Measurements from ENCODE around the gene HK2.
"Not testable (repeated sequence)": the region's sequence is repeated elsewhere in the genome, so short reads cannot be mapped to it uniquely, and the experiment has no call there.

The HK2 gene

GRCh38 chr2:74851191-74851566 is 17.3 kb downstream of the HK2 start:
- H3K4me3 ChIP-seq (ENCODE audit: low read length) = no peak overlapping the region
- H3K9ac ChIP-seq (ENCODE audit: low read depth, low read length) = no peak overlapping the region
- H3K9me3 ChIP-seq (replicated peaks; ENCODE audit: low read length) = no peaks in the 10 kb centered on the region
- peaks cover 28% of the 10 kb centered on the region for H3K4me1 ChIP-seq (ENCODE audit: control insufficient read depth, insufficient read depth, low read length)
- H3K4me2 ChIP-seq (ENCODE audit: low read length) = no peak overlapping the region
- no peaks in the 10 kb centered on the region for H3K27me3 ChIP-seq (ENCODE audit: control insufficient read depth, insufficient read depth, low read length)
- no peaks in the 10 kb centered on the region for H3K36me3 ChIP-seq (ENCODE audit: insufficient read depth, low read length)

- H3K4me3 ChIP-seq (ENCODE audit: low read length); H3K9ac ChIP-seq (ENCODE audit: low read depth, low read length); H3K36me3 ChIP-seq (ENCODE audit: insufficient read depth, low read length); H3K9me3 ChIP-seq (replicated peaks; ENCODE audit: low read length); H3K27me3 ChIP-seq (ENCODE audit: control insufficient read depth, insufficient read depth, low read length); H3K4me2 ChIP-seq (ENCODE audit: low read length): not testable (repeated sequence)
- H3K4me1 ChIP-seq (ENCODE audit: control insufficient read depth, insufficient read depth, low read length) = peaks cover 18% of the 10 kb centered on the region
These were observed 19.4 kb downstream of the HK2 start for GRCh38 chr2:74853360-74853759.

- no peak overlapping the region for H3K9ac ChIP-seq (ENCODE audit: low read depth, low read length)
- no peaks in the 10 kb centered on the region for H3K9me3 ChIP-seq (replicated peaks; ENCODE audit: low read length)
- H3K4me1 ChIP-seq (ENCODE audit: control insufficient read depth, insufficient read depth, low read length) = peaks cover 12% of the 10 kb centered on the region
- no peak overlapping the region for H3K4me2 ChIP-seq (ENCODE audit: low read length)
- no peaks in the 10 kb centered on the region for H3K27me3 ChIP-seq (ENCODE audit: control insufficient read depth, insufficient read depth, low read length)
- H3K36me3 ChIP-seq (ENCODE audit: insufficient read depth, low read length) = no peaks in the 10 kb centered on the region
- H3K4me3 ChIP-seq (ENCODE audit: low read length) = no peak overlapping the region
These were observed 20.5 kb downstream of the HK2 start for GRCh38 chr2:74854401-74854800.

- H3K4me3 ChIP-seq (ENCODE audit: low read length); H3K9ac ChIP-seq (ENCODE audit: low read depth, low read length); H3K4me1 ChIP-seq (ENCODE audit: control insufficient read depth, insufficient read depth, low read length); H3K9me3 ChIP-seq (replicated peaks; ENCODE audit: low read length); H3K36me3 ChIP-seq (ENCODE audit: insufficient read depth, low read length); H3K4me2 ChIP-seq (ENCODE audit: low read length); H3K27me3 ChIP-seq (ENCODE audit: control insufficient read depth, insufficient read depth, low read length): not testable (repeated sequence)
These were observed 21.3 kb downstream of the HK2 start for GRCh38 chr2:74855114-74855707.

GRCh38 chr2:74856004-74856578 is 22.2 kb downstream of the HK2 start:
- Histone ChIP-seq H3K36me3 (ENCODE audit: insufficient read depth, low read length) (no peaks in the 10 kb centered on the region), H3K9ac (ENCODE audit: low read depth, low read length) (no peak overlapping the region), H3K4me1 (ENCODE audit: control insufficient read depth, insufficient read depth, low read length) (peaks cover 4% of the 10 kb centered on the region), H3K4me2 (ENCODE audit: low read length) (no peak overlapping the region), H3K9me3 (replicated peaks; ENCODE audit: low read length) (no peaks in the 10 kb centered on the region), H3K27me3 (ENCODE audit: control insufficient read depth, insufficient read depth, low read length) (no peaks in the 10 kb centered on the region), H3K4me3 (ENCODE audit: low read length) (no peak overlapping the region)

- no peaks in the 10 kb centered on the region for H3K4me1 ChIP-seq (ENCODE audit: control insufficient read depth, insufficient read depth, low read length)
- no peak overlapping the region for H3K4me3 ChIP-seq (ENCODE audit: low read length)
- no peak overlapping the region for H3K4me2 ChIP-seq (ENCODE audit: low read length)
- no peaks in the 10 kb centered on the region for H3K27me3 ChIP-seq (ENCODE audit: control insufficient read depth, insufficient read depth, low read length)
- H3K9me3 ChIP-seq (replicated peaks; ENCODE audit: low read length) = no peaks in the 10 kb centered on the region
- no peaks in the 10 kb centered on the region for H3K36me3 ChIP-seq (ENCODE audit: insufficient read depth, low read length)
- no peak overlapping the region for H3K9ac ChIP-seq (ENCODE audit: low read depth, low read length)
These were observed 22.7 kb downstream of the HK2 start for GRCh38 chr2:74856599-74856998.

- Histone ChIP-seq H3K9me3 (replicated peaks; ENCODE audit: low read length) (no peaks in the 10 kb centered on the region), H3K4me1 (ENCODE audit: control insufficient read depth, insufficient read depth, low read length) (no peaks in the 10 kb centered on the region), H3K36me3 (ENCODE audit: insufficient read depth, low read length) (no peaks in the 10 kb centered on the region), H3K4me2 (ENCODE audit: low read length) (no peak overlapping the region), H3K27me3 (ENCODE audit: control insufficient read depth, insufficient read depth, low read length) (no peaks in the 10 kb centered on the region), H3K4me3 (ENCODE audit: low read length) (no peak overlapping the region), H3K9ac (ENCODE audit: low read depth, low read length) (no peak overlapping the region)
These were observed 23.3 kb downstream of the HK2 start for GRCh38 chr2:74857215-74857614.

GRCh38 chr2:74857725-74858124 is 23.8 kb downstream of the HK2 start:
- Histone ChIP-seq H3K4me1 (ENCODE audit: control insufficient read depth, insufficient read depth, low read length) (no peaks in the 10 kb centered on the region), H3K9me3 (replicated peaks; ENCODE audit: low read length) (no peaks in the 10 kb centered on the region), H3K27me3 (ENCODE audit: control insufficient read depth, insufficient read depth, low read length) (no peaks in the 10 kb centered on the region), H3K36me3 (ENCODE audit: insufficient read depth, low read length) (no peaks in the 10 kb centered on the region), H3K4me3 (ENCODE audit: low read length) (no peak overlapping the region), H3K4me2 (ENCODE audit: low read length) (no peak overlapping the region), H3K9ac (ENCODE audit: low read depth, low read length) (no peak overlapping the region)

GRCh38 chr2:74858281-74858680 is 24.4 kb downstream of the HK2 start:
- no peaks in the 10 kb centered on the region for H3K9me3 ChIP-seq (replicated peaks; ENCODE audit: low read length)
- H3K27me3 ChIP-seq (ENCODE audit: control insufficient read depth, insufficient read depth, low read length) = no peaks in the 10 kb centered on the region
- H3K4me2 ChIP-seq (ENCODE audit: low read length) = no peak overlapping the region
- no peak overlapping the region for H3K9ac ChIP-seq (ENCODE audit: low read depth, low read length)
- no peaks in the 10 kb centered on the region for H3K36me3 ChIP-seq (ENCODE audit: insufficient read depth, low read length)
- no peak overlapping the region for H3K4me3 ChIP-seq (ENCODE audit: low read length)
- H3K4me1 ChIP-seq (ENCODE audit: control insufficient read depth, insufficient read depth, low read length) = no peaks in the 10 kb centered on the region

- H3K27me3 ChIP-seq (ENCODE audit: control insufficient read depth, insufficient read depth, low read length) = no peaks in the 10 kb centered on the region
- no peak overlapping the region for H3K9ac ChIP-seq (ENCODE audit: low read depth, low read length)
- no peaks in the 10 kb centered on the region for H3K36me3 ChIP-seq (ENCODE audit: insufficient read depth, low read length)
These were observed 26.2 kb downstream of the HK2 start for GRCh38 chr2:74860079-74860478.

GRCh38 chr2:74860521-74860920 is 26.6 kb downstream of the HK2 start:
- peaks cover 9% of the 10 kb centered on the region for H3K4me1 ChIP-seq (ENCODE audit: control insufficient read depth, insufficient read depth, low read length)

More at GRCh38 chr2:74860079-74860478, 26.2 kb downstream of the HK2 start:
- no peaks in the 10 kb centered on the region for H3K9me3 ChIP-seq (replicated peaks; ENCODE audit: low read length)
- no peak overlapping the region for H3K4me2 ChIP-seq (ENCODE audit: low read length)
- no peak overlapping the region for H3K4me3 ChIP-seq (ENCODE audit: low read length)
- peaks cover 5% of the 10 kb centered on the region for H3K4me1 ChIP-seq (ENCODE audit: control insufficient read depth, insufficient read depth, low read length)

GRCh38 chr2:74861531-74861930 is 27.6 kb downstream of the HK2 start:
- peaks cover 14% of the 10 kb centered on the region for H3K4me1 ChIP-seq (ENCODE audit: control insufficient read depth, insufficient read depth, low read length)
- no peak overlapping the region for H3K9ac ChIP-seq (ENCODE audit: low read depth, low read length)
- H3K9me3 ChIP-seq (replicated peaks; ENCODE audit: low read length) = no peaks in the 10 kb centered on the region
- H3K4me2 ChIP-seq (ENCODE audit: low read length) = no peak overlapping the region
- H3K4me3 ChIP-seq (ENCODE audit: low read length) = no peak overlapping the region
- no peaks in the 10 kb centered on the region for H3K36me3 ChIP-seq (ENCODE audit: insufficient read depth, low read length)
- H3K27me3 ChIP-seq (ENCODE audit: control insufficient read depth, insufficient read depth, low read length) = no peaks in the 10 kb centered on the region

More at GRCh38 chr2:74860521-74860920, 26.6 kb downstream of the HK2 start:
- no peak overlapping the region for H3K4me3 ChIP-seq (ENCODE audit: low read length)
- no peak overlapping the region for H3K9ac ChIP-seq (ENCODE audit: low read depth, low read length)
- no peaks in the 10 kb centered on the region for H3K9me3 ChIP-seq (replicated peaks; ENCODE audit: low read length)
- no peak overlapping the region for H3K4me2 ChIP-seq (ENCODE audit: low read length)
- no peaks in the 10 kb centered on the region for H3K36me3 ChIP-seq (ENCODE audit: insufficient read depth, low read length)
- no peaks in the 10 kb centered on the region for H3K27me3 ChIP-seq (ENCODE audit: control insufficient read depth, insufficient read depth, low read length)
